A549 treated with ZK216348 at 1 μM for 4 hours (cell line): Measurements from ENCODE around the gene PRRX2. TPM values are rescaled to one million over a fixed set of nuclear protein-coding genes. Genes with fewer than 3 reads are reported as not detected.

ENCODE experiments used
- total RNA-seq: library from RNA; stranded (reverse); fragments of 200-300 nt; extraction: Qiagen RNA extraction; gene quantifications from 5 replicates; pipeline ENCODE4 v1.2.3, GENCODE V29; 2022; ENCODE audit warnings: low read depth

PRRX2 gene
- total RNA-seq, result 3.6 to 12.5 TPM (median 11.3 TPM) in 5 replicates

DNA sequence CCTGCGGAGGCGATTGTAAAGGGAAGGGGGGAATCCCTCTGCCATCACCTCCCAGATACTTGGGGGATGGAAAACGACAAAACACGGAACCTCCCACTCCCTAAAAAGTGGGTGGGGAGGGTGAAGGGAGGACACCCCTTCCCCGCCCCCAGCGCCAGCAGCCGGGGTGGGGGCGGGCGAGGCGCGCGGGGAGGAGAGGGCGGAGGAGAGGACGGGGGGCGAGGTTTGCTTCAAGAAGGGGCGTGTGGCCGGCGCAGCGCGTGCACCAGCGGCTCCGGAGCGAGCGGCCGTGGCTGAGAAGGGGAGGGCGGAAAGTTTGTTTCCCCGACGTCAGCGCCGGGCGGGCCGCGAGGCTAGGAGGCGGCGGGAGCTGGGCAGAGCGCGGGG, at the start of gene PRRX2:
PRRX2 (plus strand) TSS at position 259 of the 387 bp plus-strand sequence. CDS start 221 bp downstream, outside the sequence.

DNA sequence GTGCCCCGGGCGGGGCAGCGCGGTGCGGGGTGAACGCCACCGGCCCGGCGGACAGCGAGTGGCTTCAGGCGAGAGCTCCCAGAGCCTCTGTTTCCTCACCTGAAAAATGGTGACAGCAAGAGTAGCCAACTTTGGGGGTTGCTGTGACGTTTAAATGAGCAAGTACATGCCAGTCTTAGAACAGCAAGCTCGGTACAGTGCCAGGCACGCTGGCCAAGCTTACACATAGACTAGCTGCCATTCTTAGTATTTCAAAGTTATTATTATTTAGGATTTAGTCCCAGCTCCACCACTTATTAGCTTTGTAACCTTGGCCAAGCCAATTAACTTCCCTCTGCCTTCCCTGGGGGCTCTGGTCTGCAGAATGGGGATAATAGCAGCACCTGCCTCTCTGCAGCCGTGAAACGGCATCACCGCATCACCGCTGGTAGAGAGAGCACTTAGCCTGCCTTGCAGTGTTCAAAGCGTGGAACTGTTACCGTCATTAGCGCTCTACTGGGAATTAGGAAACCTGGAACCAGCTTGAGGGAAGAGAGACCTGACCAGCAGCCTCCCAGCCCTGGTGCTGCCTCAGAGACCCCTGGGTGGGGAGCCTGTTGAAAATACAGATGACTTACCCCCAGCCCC, 44.7 kb upstream of the PRRX2 start, which contains the start of gene C9orf50:
C9orf50 (minus strand) TSS at position 433 of the 627 bp plus-strand sequence. CDS start 527 bp downstream, outside the sequence.

DNA sequence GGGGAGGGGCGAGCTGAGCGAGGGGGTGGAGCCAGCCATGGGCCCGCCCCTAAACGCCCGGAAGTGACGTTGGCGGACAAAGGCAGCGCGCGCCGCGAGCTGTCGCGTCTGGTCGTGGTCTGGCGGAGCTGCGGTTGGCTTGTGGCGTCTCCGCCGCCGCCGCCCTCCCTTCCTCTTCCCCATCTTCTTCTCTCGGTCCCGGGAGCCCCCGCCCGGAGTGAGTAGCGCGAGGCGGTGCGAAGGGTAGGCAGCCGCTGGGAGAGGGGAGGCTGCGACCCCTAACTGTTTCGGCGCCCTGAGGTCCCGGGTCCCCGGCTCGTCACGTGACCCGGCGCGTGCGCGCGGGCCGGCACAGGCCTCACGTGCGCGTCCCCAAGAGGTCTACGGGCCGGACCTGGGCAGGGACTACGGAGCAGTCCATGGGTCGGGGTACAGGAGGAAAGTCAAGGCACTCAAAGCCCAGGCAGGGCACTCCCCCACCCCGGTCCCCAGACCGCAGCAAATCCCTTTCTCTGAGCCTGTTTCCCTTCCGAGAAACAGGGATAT, 39.3 kb upstream of the PRRX2 start, which contains the start of gene NTMT1:
NTMT1 (plus strand) TSS at position 85 of the 546 bp plus-strand sequence. CDS start 6,541 bp downstream, outside the sequence.

DNA sequence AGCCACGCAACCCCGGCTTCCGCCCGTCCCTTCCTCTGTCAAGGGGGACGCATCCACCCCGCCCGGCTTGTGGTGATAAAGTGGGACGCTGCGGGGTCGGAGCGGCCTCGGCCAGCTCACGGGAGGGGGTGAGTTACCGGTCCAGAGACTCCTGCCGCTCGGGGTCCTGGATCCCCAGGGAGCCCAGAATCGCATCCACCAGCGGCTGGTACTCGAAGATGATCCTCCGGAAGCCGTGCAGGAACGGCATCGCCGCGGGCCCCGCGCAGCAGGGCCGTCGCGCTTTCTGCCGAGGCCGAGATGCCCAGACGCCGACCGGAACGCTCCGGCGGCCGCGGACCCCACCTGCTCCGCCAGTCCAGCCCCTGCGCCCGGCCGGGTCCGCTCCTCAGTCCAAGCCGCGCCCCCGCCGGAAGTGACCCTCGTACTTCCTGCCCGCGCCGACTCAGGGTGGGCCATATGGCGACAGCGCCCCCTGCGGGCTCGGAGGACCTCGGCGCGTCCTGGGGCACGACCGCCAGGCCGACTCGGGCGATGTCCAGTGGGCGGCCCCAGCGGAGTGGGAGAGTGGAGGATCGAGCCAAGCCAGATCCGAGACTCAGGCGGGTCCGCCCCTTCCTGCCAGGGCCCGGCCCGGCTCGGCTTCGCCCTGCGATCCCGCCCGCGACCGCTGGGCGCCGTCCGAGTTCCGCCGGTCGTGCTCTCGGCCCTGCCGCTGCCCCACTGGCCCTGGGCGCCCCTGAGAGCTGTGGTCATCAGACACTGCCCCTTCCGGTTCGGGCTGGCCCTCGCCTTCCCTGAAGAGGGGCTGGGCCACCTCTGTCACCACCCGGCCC, 23.5 kb upstream of the PRRX2 start, which contains the start of gene ASB6:
ASB6 (minus strand) TSS at position 402 of the 836 bp plus-strand sequence; CDS start at position 250, 152 bp downstream.

DNA sequence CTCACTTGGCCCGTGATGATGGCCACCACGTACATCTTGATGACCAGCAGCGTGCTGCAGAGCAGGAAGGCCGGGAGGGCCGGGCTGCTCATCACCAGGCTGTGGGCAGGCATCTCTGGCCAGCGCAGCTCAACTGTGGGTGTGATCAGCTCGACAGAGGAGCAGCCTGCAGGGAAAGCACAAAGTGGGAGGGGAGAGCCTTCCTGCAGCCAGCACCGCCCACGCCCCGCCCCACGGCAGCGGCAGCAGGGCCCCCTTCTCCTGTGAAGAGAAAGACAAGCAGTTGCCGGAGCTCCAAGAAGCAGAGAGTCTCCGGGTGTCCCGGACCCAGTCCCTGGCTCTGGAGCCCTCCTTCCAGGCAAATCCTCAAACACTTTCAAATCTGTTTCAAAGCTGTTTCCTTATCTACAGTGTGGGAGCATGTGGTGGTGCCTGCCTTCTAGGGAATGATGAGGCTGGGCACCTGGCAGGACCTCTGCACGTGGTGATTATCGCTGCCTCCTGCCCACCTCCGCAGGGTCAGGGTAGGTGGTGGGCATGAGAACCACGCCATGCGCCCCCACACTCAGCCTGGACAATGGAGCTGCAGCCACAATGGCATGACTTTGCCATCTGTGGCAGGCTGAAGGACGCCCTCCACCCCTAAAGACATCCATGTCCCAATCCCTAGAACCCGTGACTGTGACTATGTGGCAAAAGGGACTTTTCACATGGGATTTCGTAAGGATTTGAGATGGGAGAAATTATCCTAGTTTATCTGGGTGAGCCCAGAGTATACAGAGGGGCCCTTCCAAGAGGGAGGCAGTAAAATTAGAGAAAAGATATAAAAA, 87.7 kb downstream of the PRRX2 start, which contains the start of gene PTGES:
PTGES (minus strand) TSS at position 143 of the 830 bp plus-strand sequence; CDS start at position 113, 30 bp downstream.

Other genes with a start within 250 kb of the PRRX2 start
- not detected in 5 replicates for gene C9orf50, start 44.5 kb upstream of the PRRX2 start, total RNA-seq
- gene NTMT1, start 39.5 kb upstream of the PRRX2 start, total RNA-seq, result 71.6 to 104 TPM (median 93.0 TPM) in 5 replicates
- 16.9 to 26.8 TPM (median 25.8 TPM) in 5 replicates for gene ASB6, start 23.5 kb upstream of the PRRX2 start, total RNA-seq
- 117 to 168 TPM (median 139 TPM) in 5 replicates for gene PTGES, start 87.4 kb downstream of the PRRX2 start, total RNA-seq
- gene TOR1B, start 137.5 kb downstream of the PRRX2 start, total RNA-seq, result 21.3 to 25.8 TPM (median 24.3 TPM) in 5 replicates
- 55.8 to 62.4 TPM (median 60.4 TPM) in 5 replicates for gene TOR1A, start 158.5 kb downstream of the PRRX2 start, total RNA-seq
- 49.5 to 64.6 TPM (median 52.2 TPM) in 5 replicates for gene C9orf78, start 169.6 kb downstream of the PRRX2 start, total RNA-seq
- gene USP20, start 169.8 kb downstream of the PRRX2 start, total RNA-seq, result 5.1 to 6.1 TPM (median 5.4 TPM) in 5 replicates